Stomach (tissue), 4 donors: ENCODE measurements around the gene YPEL1.

Source experiments
- EP300 ChIP-seq: sonication (generic); formaldehyde crosslinking; IDR thresholded peaks from one replicate; pipeline ENCODE4 v1.6.1; 2017; ENCODE audit warnings: antibody characterized with exemption
- POLR2AphosphoS5 ChIP-seq, 3 donors: sonication (generic); formaldehyde crosslinking; IDR thresholded peaks; one replicate each; pipeline ENCODE4 v1.6.1; 2016; ENCODE audit warnings: antibody characterized with exemption in 3 of 3

- TF ChIP-seq EP300 (no peak), POLR2AphosphoS5 (IDR thresholded peaks at IDR 0.05) (no peak)
These were observed 924 bp downstream of the YPEL1 start for GRCh38 chr22:21734540-21735199.
